SH-SY5Y (cell line): ENCODE measurements around the gene CEACAM4.

Source experiments
- GATA2 ChIP-seq: IDR thresholded peaks from 2 replicates; pipeline ENCODE4 v1.6.1; 2011; ENCODE audit warnings: mild to moderate bottlenecking, low read depth, low read length
- GATA3 ChIP-seq: IDR thresholded peaks from 2 replicates; pipeline ENCODE4 v1.6.1; 2011; ENCODE audit warnings: low read depth, mild to moderate bottlenecking, low read length, moderate library complexity

DNA sequence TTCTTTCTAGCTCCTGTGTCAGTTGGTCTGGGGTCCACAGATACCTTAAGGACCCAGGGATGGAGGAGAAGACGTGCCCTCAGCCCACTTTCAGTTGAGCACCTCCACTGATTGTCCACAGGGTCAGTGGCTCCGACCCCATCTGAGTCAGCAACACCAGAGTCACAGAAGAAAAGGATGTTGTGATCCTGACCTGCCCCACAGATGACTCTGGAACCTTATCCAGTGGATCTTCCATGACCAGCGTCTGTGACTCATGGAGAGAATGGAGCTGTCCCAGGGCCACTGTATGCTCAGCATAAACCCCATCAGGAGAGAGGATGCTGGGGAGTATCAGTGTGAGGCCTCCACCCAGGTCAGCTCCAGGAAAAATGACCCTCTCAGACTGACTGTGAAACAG lies 22.0 kb downstream of the CEACAM4 start:
- TF ChIP-seq GATA2 (no peak), GATA3 (no peak)
